ENCODE data around the gene CXADR.
"Not testable (repeated sequence)": the region's sequence is repeated elsewhere in the genome, so short reads cannot be mapped to it uniquely, and the experiment has no call there.

Gene CXADR

GRCh38 chr21:17512253-17513213 lies at the start of gene CXADR:
Gene CXADR, plus strand, starts transcription at chr21:17513043. Its CDS starts 87 bp downstream, at chr21:17513130.
- DNase-seq (ENCODE audit: low spot score): no peak

- peak; percentile 30 for DNase-seq (ENCODE audit: low spot score)
These were observed 46.7 kb upstream of the CXADR start for GRCh38 chr21:17466166-17466565.

- DNase-seq (ENCODE audit: low spot score): no peak
These were observed 45.5 kb upstream of the CXADR start for GRCh38 chr21:17467392-17467791.

- DNase-seq (ENCODE audit: low spot score): no peak
These were observed 45.0 kb upstream of the CXADR start for GRCh38 chr21:17467829-17468228.

- no peak for DNase-seq (ENCODE audit: low spot score)
These were observed 44.1 kb upstream of the CXADR start for GRCh38 chr21:17468698-17469097.

- DNase-seq (ENCODE audit: low spot score): no peak
These were observed 43.1 kb upstream of the CXADR start for GRCh38 chr21:17469727-17470126.

- no peak for DNase-seq (ENCODE audit: low spot score)
These were observed 40.7 kb upstream of the CXADR start for GRCh38 chr21:17472182-17472581.

- no peak for DNase-seq (ENCODE audit: low spot score)
These were observed 40.1 kb upstream of the CXADR start for GRCh38 chr21:17472592-17473271.

- no peak for DNase-seq (ENCODE audit: low spot score)
These were observed 36.8 kb upstream of the CXADR start for GRCh38 chr21:17476006-17476405.

GRCh38 chr21:17478156-17478555 lies 34.7 kb upstream of the CXADR start:
- not testable (repeated sequence) for DNase-seq (ENCODE audit: low spot score)

GRCh38 chr21:17479606-17480005 lies 33.2 kb upstream of the CXADR start:
- no peak for DNase-seq (ENCODE audit: low spot score)

GRCh38 chr21:17482928-17483327 lies 29.9 kb upstream of the CXADR start:
- DNase-seq (ENCODE audit: low spot score): no peak

- DNase-seq (ENCODE audit: low spot score): no peak
These were observed 24.2 kb upstream of the CXADR start for GRCh38 chr21:17488620-17489019.

- peak; percentile 40 for DNase-seq (ENCODE audit: low spot score)
These were observed 23.3 kb upstream of the CXADR start for GRCh38 chr21:17489565-17489964.

GRCh38 chr21:17491716-17492414 lies 21.0 kb upstream of the CXADR start:
- peak; percentile 90 for DNase-seq (ENCODE audit: low spot score)

GRCh38 chr21:17492415-17493168 lies 20.3 kb upstream of the CXADR start:
- peak; percentile 23 for DNase-seq (ENCODE audit: low spot score)

- no peak for DNase-seq (ENCODE audit: low spot score)
These were observed 18.8 kb upstream of the CXADR start for GRCh38 chr21:17494051-17494450.

- no peak for DNase-seq (ENCODE audit: low spot score)
These were observed 17.2 kb upstream of the CXADR start for GRCh38 chr21:17495680-17496079.

- no peak for DNase-seq (ENCODE audit: low spot score)
These were observed 15.5 kb upstream of the CXADR start for GRCh38 chr21:17497316-17497715.

- DNase-seq (ENCODE audit: low spot score): no peak
These were observed 14.3 kb upstream of the CXADR start for GRCh38 chr21:17498586-17498985.

- DNase-seq (ENCODE audit: low spot score): peak; percentile 3
These were observed 11.5 kb upstream of the CXADR start for GRCh38 chr21:17501107-17502006.
